ENCODE data around the gene NRCAM. TPM values are rescaled to one million over a fixed set of nuclear protein-coding genes. Genes with fewer than 3 reads are reported as not detected.

Gene NRCAM
- total and polyA plus RNA-seq, 12 donors = 0.08 to 1.3 (median 0.38) TPM

DNA sequence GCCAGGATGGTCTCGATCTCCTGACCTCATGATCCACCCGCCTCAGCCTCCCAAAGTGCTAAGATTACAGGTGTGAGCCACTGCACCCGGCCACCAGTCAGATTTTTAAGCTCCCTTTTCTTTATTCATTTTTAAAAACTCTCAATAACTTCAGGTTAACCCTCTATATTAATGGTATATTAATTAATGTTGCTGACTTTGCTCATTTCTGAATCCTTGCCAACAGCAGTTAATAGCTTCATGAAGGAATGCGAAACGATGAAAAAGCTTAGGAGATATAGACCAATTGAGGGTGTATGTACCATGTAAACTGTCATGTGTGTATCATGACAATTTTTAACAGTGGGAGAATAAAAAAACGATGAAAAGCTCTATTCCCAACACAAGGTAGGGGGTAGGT lies 42.2 kb upstream of the NRCAM start:
- ATAC-seq = no peak
- no peaks in the 10 kb centered on the region for H3K9me3 ChIP-seq
- H3K27ac ChIP-seq = no peak overlapping the region
- no peak for DNase-seq
- intact Hi-C loops (cut with DNase I) = loop anchor here in 4 of 10 donors (5.0 to 10.0 kb wide), 3 partner anchors 314 to 586 kb away; no protein-coding TSS in a partner anchor
- TF ChIP-seq, protein P1, sequence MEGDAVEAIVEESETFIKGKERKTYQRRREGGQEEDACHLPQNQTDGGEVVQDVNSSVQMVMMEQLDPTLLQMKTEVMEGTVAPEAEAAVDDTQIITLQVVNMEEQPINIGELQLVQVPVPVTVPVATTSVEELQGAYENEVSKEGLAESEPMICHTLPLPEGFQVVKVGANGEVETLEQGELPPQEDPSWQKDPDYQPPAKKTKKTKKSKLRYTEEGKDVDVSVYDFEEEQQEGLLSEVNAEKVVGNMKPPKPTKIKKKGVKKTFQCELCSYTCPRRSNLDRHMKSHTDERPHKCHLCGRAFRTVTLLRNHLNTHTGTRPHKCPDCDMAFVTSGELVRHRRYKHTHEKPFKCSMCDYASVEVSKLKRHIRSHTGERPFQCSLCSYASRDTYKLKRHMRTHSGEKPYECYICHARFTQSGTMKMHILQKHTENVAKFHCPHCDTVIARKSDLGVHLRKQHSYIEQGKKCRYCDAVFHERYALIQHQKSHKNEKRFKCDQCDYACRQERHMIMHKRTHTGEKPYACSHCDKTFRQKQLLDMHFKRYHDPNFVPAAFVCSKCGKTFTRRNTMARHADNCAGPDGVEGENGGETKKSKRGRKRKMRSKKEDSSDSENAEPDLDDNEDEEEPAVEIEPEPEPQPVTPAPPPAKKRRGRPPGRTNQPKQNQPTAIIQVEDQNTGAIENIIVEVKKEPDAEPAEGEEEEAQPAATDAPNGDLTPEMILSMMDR (IDR thresholded peaks at IDR 0.05) = no peak
- WGBS, 2 donors = 74 to 81% methylated on average over 6 of the region's 6 CpGs
- H3K4me3 ChIP-seq = no peak overlapping the region
- H3K4me1 ChIP-seq = peaks cover 0 to 7% (median 0%) of the 10 kb centered on the region in 9 donors
- H3K36me3 ChIP-seq = peaks cover 0 to 98% (median 33%) of the 10 kb centered on the region in 9 donors
- H3K27me3 ChIP-seq = no peaks in the 10 kb centered on the region

DNA sequence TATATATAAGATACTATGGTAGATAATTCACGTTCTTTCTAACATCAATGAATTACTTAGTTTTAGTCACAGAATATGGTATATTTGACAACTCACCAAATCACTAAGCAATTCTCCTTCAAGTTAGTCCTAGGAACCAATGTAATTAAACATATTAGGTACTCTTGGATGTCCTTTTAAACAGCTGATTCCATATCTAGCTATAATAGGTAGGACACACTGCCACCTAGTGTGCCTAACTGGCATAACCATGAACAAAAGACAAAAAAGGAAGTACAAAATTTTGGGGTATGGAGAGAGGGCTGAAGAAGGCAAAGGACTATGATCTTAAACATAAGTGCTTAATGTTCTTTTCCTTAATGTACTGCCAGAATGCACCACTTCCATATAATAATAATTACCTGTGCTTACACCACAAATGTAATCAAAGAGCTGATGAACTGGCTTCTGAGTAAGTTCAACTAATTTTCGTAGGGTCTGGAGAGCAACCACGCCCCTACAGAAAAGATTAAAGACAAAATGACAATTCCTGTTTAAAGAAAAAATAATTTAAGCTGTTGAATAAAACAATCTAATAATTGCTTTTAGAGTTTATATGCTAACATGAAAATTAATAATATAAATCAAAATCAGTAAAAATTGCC lies 41.0 kb upstream of the NRCAM start:
- DNase-seq = peak in 1 of 2 donors; percentile 23
- 91 to 93% methylated on average over 3 of the region's 3 CpGs for WGBS, 2 donors
- Histone ChIP-seq H3K36me3 (peaks cover 0 to 96% (median 33%) of the 10 kb centered on the region in 9 donors), H3K4me1 (no peaks in the 10 kb centered on the region), H3K27me3 (no peaks in the 10 kb centered on the region), H3K9me3 (no peaks in the 10 kb centered on the region), H3K4me3 (no peak overlapping the region), H3K27ac (no peak overlapping the region)
- TF ChIP-seq, protein P1 (IDR thresholded peaks at IDR 0.05) = peak; percentile 66 to 89 (median 85)
- ATAC-seq = peak in 2 of 8 donors; percentile 33 to 41
- intact Hi-C loops (cut with DNase I) = loop anchor here in 7 of 10 donors (2.0 to 10.0 kb wide), 4 partner anchors 312 to 585 kb away; no protein-coding TSS in a partner anchor

DNA sequence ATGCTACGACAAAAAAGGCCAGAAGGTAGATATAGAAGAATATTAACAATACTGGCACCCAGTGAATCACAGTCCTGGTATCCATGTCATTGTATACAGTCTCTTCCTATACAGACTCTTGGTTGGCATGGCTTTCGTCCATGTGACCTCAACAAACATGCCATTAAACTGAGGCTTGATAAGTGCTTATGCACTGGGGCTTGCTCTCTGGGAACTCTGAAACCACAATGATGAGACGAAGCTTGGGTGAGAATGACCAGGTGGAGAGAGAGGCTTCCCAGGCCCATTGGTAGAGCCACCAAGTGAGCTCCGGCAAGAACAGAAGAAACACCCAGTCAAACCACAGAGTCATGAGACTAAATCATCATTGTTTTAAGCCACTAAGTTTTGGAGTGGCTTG lies 36.5 kb upstream of the NRCAM start:
- TF ChIP-seq, protein P1 (IDR thresholded peaks at IDR 0.05) = no peak
- WGBS, 2 donors = 94 to 95% methylated on average over 4 of the region's 4 CpGs
- H3K4me3 ChIP-seq = no peak overlapping the region
- H3K9me3 ChIP-seq = no peaks in the 10 kb centered on the region
- H3K27ac ChIP-seq = no peak overlapping the region
- H3K27me3 ChIP-seq = no peaks in the 10 kb centered on the region
- intact Hi-C loops (cut with DNase I) = loop anchor here in 1 of 10 donors (10.0 kb wide), 1 partner anchor 308 kb away; no protein-coding TSS in a partner anchor
- ATAC-seq (no peak), DNase-seq (no peak)
- H3K4me1 ChIP-seq = peaks cover 0 to 9% (median 0%) of the 10 kb centered on the region in 9 donors
- peaks cover 0 to 92% (median 24%) of the 10 kb centered on the region in 9 donors for H3K36me3 ChIP-seq

DNA sequence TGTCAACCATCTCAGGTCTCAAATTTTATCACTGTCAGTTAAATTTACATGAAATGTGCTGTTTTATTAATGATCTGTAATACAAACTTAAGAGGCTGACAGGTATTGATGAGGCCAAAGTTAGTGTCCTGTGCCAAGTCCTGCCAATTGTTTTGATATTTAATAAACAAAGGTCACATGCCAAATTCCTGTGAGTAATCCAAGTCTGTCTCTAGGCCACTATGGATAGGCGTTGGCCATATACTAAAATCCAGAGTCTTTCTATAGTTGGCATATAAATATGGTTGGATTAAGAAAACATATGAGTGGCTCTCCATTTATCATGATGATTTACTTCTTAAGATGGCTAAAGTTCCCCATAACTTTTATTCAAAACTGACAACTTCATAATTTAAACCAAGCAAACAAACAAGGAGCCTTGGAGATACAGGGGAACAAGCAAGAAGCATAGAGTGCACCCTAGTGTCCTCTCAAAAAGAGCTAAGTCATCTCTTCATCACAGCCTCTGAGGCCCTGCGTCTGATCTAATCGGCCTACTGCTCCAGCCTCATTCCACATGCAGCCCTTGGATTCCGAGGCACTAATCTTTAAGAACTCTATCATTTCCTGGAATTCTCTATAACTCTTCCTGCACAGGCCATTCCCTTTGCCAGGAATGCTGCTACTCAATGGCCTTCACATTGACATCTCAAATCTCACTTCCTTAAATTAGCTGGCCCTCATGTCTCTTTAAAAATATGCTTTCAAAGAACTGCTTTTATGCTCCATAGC lies 32.7 kb upstream of the NRCAM start:
- Histone ChIP-seq H3K36me3 (peaks cover 0 to 92% (median 18%) of the 10 kb centered on the region in 9 donors), H3K4me1 (peaks cover 0 to 9% (median 0%) of the 10 kb centered on the region in 9 donors), H3K9me3 (no peaks in the 10 kb centered on the region), H3K4me3 (no peak overlapping the region), H3K27me3 (no peaks in the 10 kb centered on the region), H3K27ac (no peak overlapping the region)
- DNase-seq = no peak
- WGBS, 2 donors = 61 to 63% methylated on average over 4 of the region's 4 CpGs
- intact Hi-C loops (cut with DNase I) = no loop called here
- no peak for ATAC-seq
- TF ChIP-seq, protein P1 (IDR thresholded peaks at IDR 0.05) = no peak
